HAP-1 (cell line): Measurements from ENCODE around the gene WFS1.

Experiments
- DNase-seq, 2 experiments: peaks; one replicate each; pipeline ENCODE4 v3.0.0-alpha.2; 2016 to 2020; ENCODE audit warnings: low spot score in 2 of 2
- H3K27me3 ChIP-seq: fragments of 250-450 bp; sonication (Bioruptor Pico); 2 replicates; pipeline ENCODE4 v1.5.1; 2020; ENCODE audit warnings: low read depth, mild to moderate bottlenecking, moderate library complexity
- H3K36me3 ChIP-seq: fragments of 250-450 bp; sonication (Bioruptor Pico); replicated peaks from 2 replicates; pipeline ENCODE4 v1.5.1; 2020; ENCODE audit warnings: mild to moderate bottlenecking
- H3K4me1 ChIP-seq: fragments of 250-450 bp; sonication (Bioruptor Pico); 2 replicates; pipeline ENCODE4 v1.5.1; 2020; ENCODE audit warnings: mild to moderate bottlenecking
- H3K4me3 ChIP-seq: fragments of 250-450 bp; sonication (Bioruptor Pico); 2 replicates; pipeline ENCODE4 v1.5.1; 2020; ENCODE audit warnings: mild to moderate bottlenecking, moderate library complexity
- H3K9me3 ChIP-seq: fragments of 250-450 bp; sonication (Bioruptor Pico); 2 replicates; pipeline ENCODE4 v1.5.1; 2020; ENCODE audit warnings: mild to moderate bottlenecking, moderate library complexity
- in situ Hi-C: fragments of 300-500 bp; cut with MboI; formaldehyde crosslinking; loops from 3 replicates; pipeline ENCODE4 v1.14.3; 2020; ENCODE audit warnings: low sequenced_read_pairs, inconsistent platforms, mixed read lengths

WFS1 gene

DNA sequence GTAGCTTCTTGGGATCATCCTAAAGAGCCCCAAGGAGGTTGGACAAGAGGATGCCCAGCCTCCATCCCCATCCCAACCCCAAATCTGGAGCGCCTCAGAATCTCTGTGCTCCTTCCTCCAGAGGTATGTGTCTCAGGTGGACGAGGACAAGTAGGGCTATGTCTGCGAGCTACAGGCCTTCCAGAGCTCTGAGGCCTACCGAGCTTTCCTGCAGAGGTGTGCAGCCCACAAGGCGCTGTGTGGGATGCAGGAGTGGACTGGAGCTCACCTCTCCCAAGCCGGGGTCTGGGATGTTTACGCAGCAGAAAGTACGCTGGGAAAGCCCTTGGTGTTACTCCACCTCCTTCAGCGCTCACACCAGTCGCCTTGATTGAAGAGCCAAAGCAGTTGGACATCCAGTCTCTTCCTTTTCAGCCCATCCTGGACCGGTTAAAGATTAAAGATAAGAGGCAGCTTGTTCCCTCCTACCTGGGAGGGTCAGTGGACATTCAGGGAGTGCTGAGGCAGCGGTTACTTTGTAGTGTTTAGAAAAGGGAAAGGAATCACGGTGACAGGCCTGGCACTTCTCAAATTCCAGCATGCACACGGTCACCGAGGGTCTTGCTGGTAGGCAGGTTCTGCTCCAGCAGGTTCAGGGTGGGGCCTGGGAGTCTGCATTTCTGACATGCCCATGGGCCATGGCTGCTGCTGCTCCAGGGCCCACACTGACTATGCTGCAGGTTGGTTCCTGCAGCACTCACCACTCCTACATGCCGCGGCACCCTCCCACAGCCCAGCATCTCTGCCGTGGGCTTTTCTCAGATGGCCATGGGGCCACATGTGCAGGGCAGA lies 39.8 kb upstream of the WFS1 start:
- in situ Hi-C loops = no loop called here

DNA sequence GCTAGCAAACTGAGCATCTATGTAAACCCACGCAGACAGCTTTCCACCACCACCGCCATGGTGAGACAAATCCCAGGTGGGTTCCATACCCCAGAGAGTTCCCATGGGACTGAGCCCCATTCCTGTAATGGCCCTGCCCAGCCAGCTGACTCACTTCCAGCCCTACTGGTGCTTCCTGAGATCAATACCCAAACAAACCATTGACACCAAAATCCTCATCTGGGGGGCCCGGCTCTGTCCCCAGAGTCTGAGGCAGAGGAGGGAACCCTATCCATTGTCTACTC lies 39.2 kb upstream of the WFS1 start:
- no peaks in the 10 kb centered on the region for H3K36me3 ChIP-seq
- H3K4me1 ChIP-seq = no peaks in the 10 kb centered on the region
- H3K4me3 ChIP-seq = no peak overlapping the region
- no peaks in the 10 kb centered on the region for H3K9me3 ChIP-seq
- no peaks in the 10 kb centered on the region for H3K27me3 ChIP-seq
- in situ Hi-C loops = no loop called here
- no peak for DNase-seq

More for the DNA sequence above, 39.8 kb upstream of the WFS1 start:
- H3K36me3 ChIP-seq = no peaks in the 10 kb centered on the region
- H3K9me3 ChIP-seq = no peaks in the 10 kb centered on the region
- H3K27me3 ChIP-seq = no peaks in the 10 kb centered on the region
- no peaks in the 10 kb centered on the region for H3K4me1 ChIP-seq
- no peak overlapping the region for H3K4me3 ChIP-seq
- DNase-seq = no peak

DNA sequence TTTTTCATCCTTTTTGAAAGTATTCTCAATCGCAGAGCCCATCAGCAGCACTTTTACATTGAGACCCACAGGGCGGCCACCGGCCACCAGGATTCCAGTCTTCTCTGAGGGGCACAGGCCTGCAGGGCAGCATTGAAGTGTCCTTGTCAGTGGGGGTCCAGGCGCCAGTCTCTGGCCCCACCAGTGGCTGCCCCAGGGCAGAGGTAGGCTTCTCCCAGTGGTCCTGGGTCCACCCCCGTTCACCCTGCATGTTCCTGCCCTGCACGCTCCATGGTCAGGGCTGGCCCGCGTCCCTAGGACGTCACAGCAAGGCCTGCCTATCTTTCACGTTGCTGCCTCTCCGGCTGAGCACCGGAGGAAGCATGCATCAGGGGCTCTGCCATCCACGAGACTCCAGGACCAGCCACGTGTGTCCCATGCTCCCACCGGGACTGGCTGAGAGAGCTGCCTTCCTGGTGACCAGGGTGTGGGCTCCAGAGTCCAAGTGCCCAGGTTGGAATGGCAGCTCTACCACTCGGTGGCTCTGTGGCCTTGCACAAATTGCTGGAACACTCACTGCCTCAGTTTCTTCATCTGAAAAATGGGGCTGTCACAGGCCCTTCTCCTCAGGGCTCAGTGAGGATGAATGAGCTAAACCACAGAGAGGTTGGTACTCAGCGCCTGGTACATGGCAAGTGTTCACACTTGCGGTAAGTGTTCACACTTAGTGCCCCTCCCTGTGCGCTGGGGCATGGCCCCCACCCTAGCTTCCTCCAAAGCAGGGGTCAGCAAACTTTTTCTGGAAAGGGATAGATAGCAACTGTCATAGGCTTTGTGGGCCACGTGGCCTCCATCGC lies 38.6 kb upstream of the WFS1 start:
- no peaks in the 10 kb centered on the region for H3K4me1 ChIP-seq
- DNase-seq = no peak
- in situ Hi-C loops = no loop called here
- H3K4me3 ChIP-seq = no peak overlapping the region
- no peaks in the 10 kb centered on the region for H3K27me3 ChIP-seq
- no peaks in the 10 kb centered on the region for H3K9me3 ChIP-seq
- H3K36me3 ChIP-seq = no peaks in the 10 kb centered on the region

DNA sequence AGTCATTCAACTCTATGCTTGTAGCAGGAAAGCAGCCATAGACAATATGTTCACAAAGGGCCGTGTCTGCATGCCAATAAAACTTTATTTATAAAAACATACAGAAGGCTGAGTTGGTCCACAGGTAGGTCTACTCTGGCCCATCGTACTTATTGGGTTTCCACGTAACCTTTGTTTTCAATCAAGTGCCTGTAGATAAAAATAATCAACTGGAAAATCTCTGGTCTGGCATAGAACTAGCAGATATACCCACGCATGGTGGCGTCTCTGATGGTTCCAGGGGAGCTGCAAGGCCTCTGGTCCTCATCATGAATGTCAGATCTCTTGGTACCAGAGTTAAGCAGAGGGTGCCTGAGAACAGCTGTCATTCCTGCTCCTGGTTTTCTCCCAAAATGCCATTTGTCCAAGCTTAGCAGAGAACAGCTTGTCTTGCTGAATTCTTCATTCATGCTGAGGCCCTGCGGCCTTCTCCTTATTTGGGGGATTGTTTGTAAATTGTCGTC lies 37.9 kb upstream of the WFS1 start:
- Histone ChIP-seq H3K4me3 (no peak overlapping the region), H3K4me1 (no peaks in the 10 kb centered on the region), H3K36me3 (no peaks in the 10 kb centered on the region), H3K27me3 (no peaks in the 10 kb centered on the region), H3K9me3 (no peaks in the 10 kb centered on the region)
- DNase-seq = no peak
- in situ Hi-C loops = no loop called here

DNA sequence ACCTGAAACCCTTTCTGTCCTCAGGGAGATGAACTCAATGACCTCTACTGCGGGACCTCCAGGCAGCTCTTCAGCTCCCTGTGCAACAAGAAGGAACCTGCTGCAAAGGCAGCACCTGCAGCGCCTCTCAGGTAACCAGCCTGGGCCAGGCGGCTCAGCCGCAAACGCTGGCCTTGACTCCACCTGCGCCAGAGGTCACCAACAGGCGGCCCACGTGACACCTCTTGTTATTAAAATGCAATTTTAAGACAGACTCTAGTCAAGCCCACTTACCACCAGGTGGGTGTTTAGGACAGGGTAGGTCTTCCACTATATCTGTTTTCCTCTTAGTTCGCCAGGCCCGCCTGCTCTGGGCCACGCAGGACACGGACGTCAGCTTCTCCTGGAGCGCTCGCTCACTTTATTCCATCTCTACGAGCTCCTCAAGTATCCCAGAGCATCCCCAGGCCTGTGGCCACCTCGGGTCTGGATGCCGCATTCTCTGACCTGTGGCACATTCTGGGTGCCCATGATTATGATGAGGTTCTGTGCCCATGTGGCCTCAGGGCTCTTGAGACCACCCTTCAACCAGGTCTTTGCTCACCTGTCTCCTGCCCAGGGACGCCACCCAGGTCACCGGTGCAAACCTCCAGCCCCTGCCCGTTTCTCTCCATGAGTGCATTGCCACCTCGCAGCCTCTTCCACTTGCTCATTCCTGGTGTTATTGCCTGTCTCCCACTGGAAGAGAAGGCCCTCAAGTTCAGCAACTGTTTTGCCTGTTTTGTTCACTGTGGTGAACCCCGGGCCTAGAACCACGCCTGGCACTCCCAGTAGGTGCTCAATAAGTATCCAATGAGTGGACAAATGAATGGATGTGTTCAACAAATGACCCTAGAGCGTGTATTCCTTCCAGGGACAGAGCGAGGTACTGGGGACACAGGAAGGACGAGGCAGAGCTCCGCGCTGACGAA lies 36.5 kb upstream of the WFS1 start:
- H3K36me3 ChIP-seq = no peaks in the 10 kb centered on the region
- H3K9me3 ChIP-seq = no peaks in the 10 kb centered on the region
- no peak overlapping the region for H3K4me3 ChIP-seq
- DNase-seq = no peak
- H3K4me1 ChIP-seq = no peaks in the 10 kb centered on the region
- H3K27me3 ChIP-seq = 0 out of 2 replicates have a peak, but pooled peaks cover 3% of the 10 kb centered on the region
- in situ Hi-C loops = no loop called here

DNA sequence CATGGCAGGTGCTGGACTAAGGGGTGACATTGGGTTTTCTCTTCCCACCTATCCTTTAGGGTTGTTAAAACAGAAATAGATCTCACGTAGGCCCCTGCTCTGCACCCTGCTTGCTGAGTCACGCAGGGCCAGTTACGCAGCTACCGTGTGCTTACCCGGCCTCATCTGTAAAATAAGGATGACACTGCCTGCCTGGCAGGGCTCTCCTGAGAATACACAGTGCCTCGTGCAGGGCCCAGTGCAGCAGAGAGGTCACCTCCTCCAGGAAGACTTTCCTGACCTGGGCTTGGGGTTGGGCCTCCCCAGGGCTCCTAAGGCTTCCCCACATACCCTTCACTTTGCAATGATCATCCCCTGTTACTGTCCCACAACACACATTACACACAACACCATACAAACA lies 35.7 kb upstream of the WFS1 start:
- Histone ChIP-seq H3K4me3 (no peak overlapping the region), H3K27me3 (0 out of 2 replicates have a peak, but pooled peaks cover 3% of the 10 kb centered on the region), H3K9me3 (no peaks in the 10 kb centered on the region), H3K36me3 (no peaks in the 10 kb centered on the region), H3K4me1 (no peaks in the 10 kb centered on the region)
- DNase-seq = no peak
- in situ Hi-C loops = no loop called here

DNA sequence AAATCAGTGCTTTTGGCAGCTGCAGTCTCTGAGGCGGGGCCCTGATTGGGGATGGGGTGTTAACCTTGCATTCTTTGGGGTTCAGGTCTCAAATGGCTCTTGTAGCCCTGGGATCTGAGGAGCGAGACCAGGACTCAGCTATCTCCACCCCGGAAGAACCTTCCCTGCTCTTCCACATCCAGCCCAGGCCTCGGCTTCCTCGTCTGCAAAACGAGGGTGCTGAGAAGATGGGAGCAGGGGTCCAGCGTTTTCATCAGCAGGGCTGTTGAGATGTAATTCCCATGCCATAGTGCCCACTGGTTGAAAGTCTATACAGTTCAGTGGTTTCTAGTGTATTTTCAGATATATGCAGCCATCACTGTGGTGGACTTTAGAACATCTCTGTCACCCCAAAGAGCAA lies 34.6 kb upstream of the WFS1 start:
- in situ Hi-C loops = no loop called here

DNA sequence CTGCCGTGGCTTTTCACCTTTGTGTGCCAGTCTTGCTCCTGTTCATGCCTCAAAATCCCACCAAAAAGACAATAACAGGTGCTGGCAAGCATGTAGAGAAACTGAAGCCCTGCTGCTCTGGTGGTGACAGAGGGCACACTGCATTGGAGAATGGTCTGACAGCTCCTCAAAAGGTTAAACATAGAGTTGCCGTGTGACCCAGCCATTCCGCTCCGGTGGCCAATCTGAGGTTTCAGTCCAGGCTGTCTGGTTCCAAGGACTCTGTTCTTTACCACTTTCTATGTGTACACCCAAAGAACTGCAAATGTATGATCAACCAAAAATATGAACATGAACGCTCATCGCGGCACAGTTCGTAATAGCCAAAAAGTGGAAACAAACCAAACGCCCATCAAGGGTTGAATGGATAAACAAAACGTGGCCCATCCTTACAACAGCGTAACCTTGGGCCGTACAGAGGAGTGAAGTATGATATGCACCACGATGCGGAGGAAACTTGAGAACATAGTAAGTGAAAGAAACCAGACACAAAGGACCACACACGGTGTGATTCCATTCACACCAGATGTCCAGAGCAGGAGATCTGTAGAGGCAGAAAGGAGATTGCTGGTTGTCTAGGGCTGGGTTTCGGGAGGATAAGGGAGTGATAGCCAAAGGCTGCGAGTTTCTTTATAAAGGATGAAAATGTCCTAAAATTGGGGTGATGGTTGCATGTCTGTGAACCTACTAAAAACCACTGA lies 33.6 kb upstream of the WFS1 start:
- Histone ChIP-seq H3K4me3 (no peak overlapping the region), H3K27me3 (0 out of 2 replicates have a peak, but pooled peaks cover 3% of the 10 kb centered on the region), H3K4me1 (no peaks in the 10 kb centered on the region), H3K36me3 (no peaks in the 10 kb centered on the region), H3K9me3 (no peaks in the 10 kb centered on the region)
- in situ Hi-C loops = no loop called here
- DNase-seq = no peak

More for the DNA sequence above, 34.6 kb upstream of the WFS1 start:
- Histone ChIP-seq H3K9me3 (no peaks in the 10 kb centered on the region), H3K4me1 (no peaks in the 10 kb centered on the region), H3K36me3 (no peaks in the 10 kb centered on the region), H3K27me3 (0 out of 2 replicates have a peak, but pooled peaks cover 3% of the 10 kb centered on the region), H3K4me3 (no peak overlapping the region)
- no peak for DNase-seq

DNA sequence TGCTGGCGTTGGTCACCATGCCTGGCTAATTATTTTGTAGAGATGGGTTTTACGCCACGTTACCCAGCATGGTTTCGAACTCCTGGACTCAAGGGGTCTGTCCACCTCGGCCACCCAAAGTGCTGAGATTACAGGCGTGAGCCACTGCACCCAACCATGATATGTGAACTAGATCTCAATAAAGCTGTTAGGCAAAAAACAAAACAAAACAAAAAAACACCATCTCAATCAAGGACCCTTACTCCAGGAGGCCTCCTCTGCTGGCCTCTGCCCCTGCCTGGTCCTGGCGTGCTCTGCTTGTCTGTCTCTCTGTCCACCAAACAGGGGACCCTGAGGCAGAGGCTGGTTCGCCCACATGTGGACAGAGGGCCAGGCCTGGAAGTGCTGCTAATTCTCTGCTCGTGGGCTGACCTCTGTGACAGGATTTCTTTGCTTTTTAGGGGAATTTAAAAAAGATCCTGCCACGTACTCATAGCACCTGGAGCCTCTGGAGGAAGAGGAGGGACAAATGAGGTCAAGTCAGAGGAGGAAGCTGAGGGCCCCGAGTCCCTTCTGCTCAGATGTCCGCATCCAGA lies 32.7 kb upstream of the WFS1 start:
- Histone ChIP-seq H3K4me1 (no peaks in the 10 kb centered on the region), H3K36me3 (no peaks in the 10 kb centered on the region), H3K9me3 (no peaks in the 10 kb centered on the region), H3K27me3 (0 out of 2 replicates have a peak, but pooled peaks cover 3% of the 10 kb centered on the region), H3K4me3 (no peak overlapping the region)
- in situ Hi-C loops = no loop called here
- DNase-seq = no peak

DNA sequence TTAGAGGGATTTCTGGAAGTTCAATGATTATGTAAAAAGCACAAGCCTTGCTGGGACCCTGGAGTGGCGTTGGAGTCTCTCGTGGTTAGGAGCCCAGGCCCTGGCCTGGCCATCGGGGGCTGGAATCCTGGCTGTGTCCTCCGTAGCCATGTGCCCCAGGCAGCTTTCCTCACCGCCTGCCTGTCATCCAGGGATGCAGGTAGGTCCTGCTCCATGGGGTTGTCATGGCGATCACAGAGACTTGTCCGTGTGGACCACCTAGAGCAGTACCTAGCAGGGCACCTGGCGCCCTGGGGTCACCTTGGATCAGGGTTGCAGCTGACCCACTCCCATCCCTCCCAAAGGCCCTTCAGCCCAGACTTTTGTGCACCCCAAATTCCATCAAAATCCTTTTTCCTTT lies 30.2 kb upstream of the WFS1 start:
- DNase-seq = no peak
- Histone ChIP-seq H3K4me3 (no peak overlapping the region), H3K4me1 (no peaks in the 10 kb centered on the region), H3K36me3 (no peaks in the 10 kb centered on the region), H3K27me3 (0 out of 2 replicates have a peak, but pooled peaks cover 3% of the 10 kb centered on the region), H3K9me3 (no peaks in the 10 kb centered on the region)
- in situ Hi-C loops = no loop called here

DNA sequence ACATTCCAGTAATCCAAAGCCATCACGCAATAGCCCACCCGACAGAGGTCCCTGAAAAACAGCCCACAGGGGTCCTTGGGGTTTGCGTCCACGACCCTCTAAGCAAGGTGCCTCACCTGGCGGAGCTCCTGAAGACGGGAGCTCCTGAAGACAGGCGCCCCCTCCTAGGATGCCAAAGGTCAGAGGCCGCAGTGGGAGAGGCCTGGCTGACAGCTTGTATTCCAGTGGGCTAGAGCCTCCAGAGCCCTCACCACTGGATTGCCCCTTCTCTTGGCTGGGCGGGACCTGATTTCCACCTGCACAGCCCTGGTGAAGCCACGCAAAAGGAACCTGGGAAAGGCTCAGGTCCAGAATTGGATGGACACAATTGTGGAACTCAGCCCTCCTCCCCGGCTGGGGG lies 29.7 kb upstream of the WFS1 start:
- in situ Hi-C loops = no loop called here
- no peaks in the 10 kb centered on the region for H3K36me3 ChIP-seq

DNA sequence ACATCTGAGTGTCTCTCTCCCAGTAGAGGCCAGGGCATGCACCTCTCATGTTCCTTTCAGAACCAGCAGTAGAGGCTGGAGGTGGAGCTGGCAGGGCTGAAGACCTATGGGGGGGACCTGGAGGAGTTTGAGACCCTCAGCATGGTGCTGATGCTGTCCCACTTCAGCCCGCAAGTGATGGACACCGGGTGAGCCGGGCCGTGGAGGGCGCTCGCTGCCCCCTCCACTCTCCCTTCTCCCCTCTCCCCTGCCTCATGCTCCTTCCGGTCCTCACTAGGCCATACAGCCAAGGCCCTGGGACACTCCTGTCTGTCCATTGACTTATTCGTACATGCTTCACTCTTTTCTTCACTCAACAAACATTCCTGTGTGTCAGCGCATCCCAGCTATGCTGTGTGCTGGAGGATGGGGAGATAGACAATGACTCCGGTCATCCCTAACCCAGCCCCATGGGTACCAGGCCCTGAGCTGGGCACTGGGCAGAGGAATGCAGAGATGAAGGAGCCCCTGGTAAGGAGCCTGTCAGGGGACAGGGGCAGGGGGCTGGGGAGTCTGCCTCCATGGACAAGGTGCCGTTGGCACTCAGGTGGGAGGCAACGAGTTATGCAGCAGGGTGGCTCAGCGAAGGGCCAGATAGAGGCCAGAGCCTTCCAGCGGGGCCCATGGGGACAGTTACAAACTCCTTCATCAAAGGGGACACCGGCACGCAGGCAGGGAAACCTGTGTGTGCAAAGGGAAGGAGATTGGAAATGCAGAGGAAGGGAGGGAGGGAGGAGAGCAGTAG lies 28.4 kb upstream of the WFS1 start:
- Histone ChIP-seq H3K36me3 (no peaks in the 10 kb centered on the region), H3K9me3 (no peaks in the 10 kb centered on the region), H3K4me1 (no peaks in the 10 kb centered on the region), H3K4me3 (no peak overlapping the region), H3K27me3 (0 out of 2 replicates have a peak, but pooled peaks cover 3% of the 10 kb centered on the region)
- no peak for DNase-seq
- in situ Hi-C loops = no loop called here

More for the DNA sequence above, 29.7 kb upstream of the WFS1 start:
- 0 out of 2 replicates have a peak, but pooled peaks cover 3% of the 10 kb centered on the region for H3K27me3 ChIP-seq
- H3K4me1 ChIP-seq = no peaks in the 10 kb centered on the region
- H3K4me3 ChIP-seq = no peak overlapping the region
- no peaks in the 10 kb centered on the region for H3K9me3 ChIP-seq
- DNase-seq = no peak
